A549 treated with CpdA at 1 μM for 4 hours (cell line): ENCODE measurements around the gene ST8SIA5. TPM values are rescaled to one million over a fixed set of nuclear protein-coding genes. Genes with fewer than 3 reads are reported as not detected.

Experiments
- total RNA-seq: library from RNA; stranded (reverse); fragments of 200-300 nt; extraction: Qiagen RNA extraction; gene quantifications from 5 replicates; pipeline ENCODE4 v1.2.3, GENCODE V29; 2022; ENCODE audit warnings: low read depth

ST8SIA5 gene
- total RNA-seq = 0.03 TPM in 1 of 5 replicates, not detected in the others

DNA sequence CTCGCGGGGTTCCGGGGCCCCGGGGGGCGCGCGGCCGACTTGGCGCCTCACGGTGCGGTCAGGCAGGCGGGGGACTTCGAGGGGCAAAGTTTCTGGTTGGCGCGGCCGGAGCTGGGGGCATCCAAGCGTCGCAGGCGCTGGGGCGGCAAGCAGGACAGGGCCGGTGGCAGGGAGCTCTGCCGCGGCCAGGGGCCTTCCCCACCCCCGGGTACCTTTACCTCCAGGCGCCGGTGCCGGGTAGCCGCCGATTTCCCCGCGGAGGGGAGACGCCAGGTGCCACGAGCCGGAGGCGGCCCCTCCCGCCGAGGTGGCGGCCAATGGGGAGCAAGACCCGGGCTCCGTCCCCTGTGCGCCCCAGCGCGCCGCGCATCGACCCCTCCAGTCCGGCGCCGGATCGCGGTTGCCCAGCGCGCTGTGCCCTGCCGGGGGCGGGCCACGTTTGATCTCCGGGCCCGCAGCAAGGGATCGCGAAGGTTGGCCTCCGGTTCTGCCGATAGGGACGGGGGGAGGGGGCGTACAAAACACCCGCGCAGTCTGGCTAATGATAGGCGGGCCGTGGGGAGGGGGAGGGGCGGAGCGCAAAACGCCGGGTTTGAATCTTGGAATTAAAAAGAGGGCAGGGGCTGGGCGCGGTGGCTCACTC is at the start of gene ST8SIA5:
Gene ST8SIA5, minus strand, starts transcription at position 495 of the 643 bp plus-strand sequence. CDS start 545 bp downstream, outside the sequence.

DNA sequence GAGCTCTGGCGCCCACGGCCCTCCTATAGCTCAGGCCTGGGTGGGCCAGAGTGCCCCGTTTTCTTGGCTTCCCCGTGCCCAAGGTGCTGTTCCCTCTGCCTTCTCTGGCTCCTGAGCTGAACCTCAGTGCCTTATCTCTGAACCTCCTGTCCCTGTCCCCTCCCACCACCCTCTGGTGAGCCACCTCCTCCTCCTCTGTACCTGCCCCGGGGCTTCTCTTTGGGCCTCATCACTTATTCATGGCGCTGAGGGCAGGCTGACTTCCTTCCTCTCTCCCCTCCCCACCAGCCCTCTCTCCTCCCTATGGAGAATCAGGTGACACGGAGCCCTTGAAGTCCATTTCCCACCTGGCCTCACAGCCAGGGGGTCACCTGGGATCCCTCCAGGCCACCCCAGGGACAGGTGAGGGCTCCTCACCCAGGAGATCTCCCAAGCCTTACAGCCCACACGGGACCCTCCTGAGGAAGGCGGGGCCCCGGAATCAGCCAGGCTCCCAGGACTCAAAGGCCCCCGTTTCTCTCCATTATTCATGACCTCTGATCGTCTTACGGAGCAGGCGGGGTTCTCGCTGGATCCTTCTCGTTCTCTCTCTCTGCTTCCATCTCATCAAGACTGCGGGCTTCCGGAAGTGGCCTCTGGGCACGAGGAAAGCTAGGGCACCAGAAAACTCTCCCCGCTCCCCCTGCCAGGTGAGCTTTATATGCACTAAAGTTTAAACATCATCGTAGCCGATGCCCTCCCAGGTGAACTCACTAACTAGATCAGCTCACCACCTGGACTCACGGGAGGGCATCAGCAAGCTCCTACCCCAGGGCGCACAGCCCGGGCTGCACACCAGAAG is 99.5 kb downstream of the ST8SIA5 start, which contains the start of gene LOXHD1:
Gene LOXHD1, minus strand, starts transcription at position 106 of the 841 bp plus-strand sequence. CDS start 187 bp downstream, outside the sequence.

Other genes with a start within 250 kb of the ST8SIA5 start
- gene LOXHD1, start 99.8 kb downstream of the ST8SIA5 start, total RNA-seq = not detected in 5 replicates
- 8.1 to 8.9 TPM (median 8.2 TPM) in 5 replicates for gene PIAS2, start 160.5 kb upstream of the ST8SIA5 start, total RNA-seq
- 1.5 to 1.9 TPM (median 1.7 TPM) in 5 replicates for gene KATNAL2, start 160.5 kb upstream of the ST8SIA5 start, total RNA-seq